ENCODE data around the gene CYBB. TPM values are rescaled to one million over a fixed set of nuclear protein-coding genes. Genes with fewer than 3 reads are reported as not detected.

The CYBB gene
- total and polyA plus RNA-seq, 2 donors (not counting 1 experiment from before 2014, with no cell fraction given) = under 0.01 TPM; not detected in 1

DNA sequence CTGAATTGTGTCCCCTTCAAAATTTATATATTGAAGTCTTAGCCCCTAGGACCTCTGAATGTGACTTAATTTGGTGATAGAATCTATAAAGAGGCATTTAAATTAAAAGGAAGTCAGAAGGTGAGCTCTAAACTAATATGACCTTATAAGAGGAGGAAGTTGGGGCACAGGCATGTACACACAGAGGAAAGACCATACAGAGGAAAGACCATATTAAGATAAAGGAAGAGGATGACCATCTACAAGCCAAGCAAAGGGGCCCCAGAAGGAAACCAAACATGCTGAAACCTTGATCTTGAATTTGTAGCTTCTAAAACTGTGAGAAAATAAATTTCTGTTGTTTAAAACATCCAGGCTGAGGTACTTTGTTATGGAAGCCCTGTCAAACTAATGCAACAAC, 26.9 kb upstream of the CYBB start:
- TF ChIP-seq CTCF (conservative IDR thresholded peaks at IDR 0.05 in 1 of 2, IDR thresholded peaks at IDR 0.05 in 1 of 2; ENCODE audit: low read depth in 1 of 2, low read length in 2 of 2) (no peak), EZH2 (IDR thresholded peaks at IDR 0.05; ENCODE audit: low read length, missing control alignments) (no peak)
- no peaks in the 10 kb centered on the region for H3K9me3 ChIP-seq (ENCODE audit: control insufficient read depth, insufficient read depth, low read depth, low read length)

GRCh38 chrX:37753384-37753783, 26.5 kb upstream of the CYBB start:
- no peaks in the 10 kb centered on the region for H3K79me2 ChIP-seq (ENCODE audit: control insufficient read depth, insufficient read depth, low read length)
- H3K4me3 ChIP-seq (replicated peaks in 1 of 4; ENCODE audit: control extremely low read depth in 1 of 4, insufficient read depth in 1 of 4, low read depth in 3 of 4, low read length in 4 of 4) = no peak overlapping the region
- no peak overlapping the region for H3K4me2 ChIP-seq (ENCODE audit: extremely low read depth, insufficient read depth, low read length)
- no peak for DNase-seq (ENCODE audit: low read depth in 2 of 2)
- no peaks in the 10 kb centered on the region for H3K27me3 ChIP-seq (ENCODE audit: control insufficient read depth, insufficient read depth, low read length)
- H2AFZ ChIP-seq (ENCODE audit: low read length) = no peak overlapping the region
- no peak for TF ChIP-seq EZH2 (IDR thresholded peaks at IDR 0.05; ENCODE audit: low read length, missing control alignments)
- TF ChIP-seq CTCF (conservative IDR thresholded peaks at IDR 0.05 in 1 of 2, IDR thresholded peaks at IDR 0.05 in 1 of 2; ENCODE audit: low read depth in 1 of 2, low read length in 2 of 2) = no peak
- H3K9me3 ChIP-seq (ENCODE audit: control insufficient read depth, insufficient read depth, low read depth, low read length) = no peaks in the 10 kb centered on the region
- no peaks in the 10 kb centered on the region for H3K4me1 ChIP-seq (ENCODE audit: control insufficient read depth, extremely low read depth, insufficient read depth, low read length)
- no peaks in the 10 kb centered on the region for H3K36me3 ChIP-seq (ENCODE audit: control insufficient read depth, insufficient read depth, low read length)
- H3K27ac ChIP-seq (ENCODE audit: insufficient read depth, low read length) = no peak overlapping the region
- no peak overlapping the region for H3K9ac ChIP-seq (ENCODE audit: insufficient read depth, low read length)
- no peaks in the 10 kb centered on the region for H4K20me1 ChIP-seq (ENCODE audit: control insufficient read depth, extremely low read depth, insufficient read depth, low read length)

More for the DNA sequence above, 26.9 kb upstream of the CYBB start:
- no peaks in the 10 kb centered on the region for H4K20me1 ChIP-seq (ENCODE audit: control insufficient read depth, extremely low read depth, insufficient read depth, low read length)
- H3K36me3 ChIP-seq (ENCODE audit: control insufficient read depth, insufficient read depth, low read length) = no peaks in the 10 kb centered on the region
- H3K4me2 ChIP-seq (ENCODE audit: extremely low read depth, insufficient read depth, low read length) = no peak overlapping the region
- H3K79me2 ChIP-seq (ENCODE audit: control insufficient read depth, insufficient read depth, low read length) = no peaks in the 10 kb centered on the region
- no peaks in the 10 kb centered on the region for H3K4me1 ChIP-seq (ENCODE audit: control insufficient read depth, extremely low read depth, insufficient read depth, low read length)
- no peak overlapping the region for H3K4me3 ChIP-seq (replicated peaks in 1 of 4; ENCODE audit: control extremely low read depth in 1 of 4, insufficient read depth in 1 of 4, low read depth in 3 of 4, low read length in 4 of 4)
- no peak overlapping the region for H3K27ac ChIP-seq (ENCODE audit: insufficient read depth, low read length)
- no peak overlapping the region for H3K9ac ChIP-seq (ENCODE audit: insufficient read depth, low read length)
- H3K27me3 ChIP-seq (ENCODE audit: control insufficient read depth, insufficient read depth, low read length) = no peaks in the 10 kb centered on the region
- DNase-seq (ENCODE audit: low read depth in 2 of 2) = no peak
- H2AFZ ChIP-seq (ENCODE audit: low read length) = no peak overlapping the region

GRCh38 chrX:37754516-37754915, 25.3 kb upstream of the CYBB start:
- Histone ChIP-seq H3K27ac (ENCODE audit: insufficient read depth, low read length) (no peak overlapping the region), H2AFZ (ENCODE audit: low read length) (no peak overlapping the region), H3K9ac (ENCODE audit: insufficient read depth, low read length) (no peak overlapping the region), H4K20me1 (ENCODE audit: control insufficient read depth, extremely low read depth, insufficient read depth, low read length) (no peaks in the 10 kb centered on the region), H3K4me3 (replicated peaks in 1 of 4; ENCODE audit: control extremely low read depth in 1 of 4, insufficient read depth in 1 of 4, low read depth in 3 of 4, low read length in 4 of 4) (no peak overlapping the region), H3K4me1 (ENCODE audit: control insufficient read depth, extremely low read depth, insufficient read depth, low read length) (no peaks in the 10 kb centered on the region), H3K79me2 (ENCODE audit: control insufficient read depth, insufficient read depth, low read length) (no peaks in the 10 kb centered on the region), H3K36me3 (ENCODE audit: control insufficient read depth, insufficient read depth, low read length) (no peaks in the 10 kb centered on the region), H3K4me2 (ENCODE audit: extremely low read depth, insufficient read depth, low read length) (no peak overlapping the region), H3K9me3 (ENCODE audit: control insufficient read depth, insufficient read depth, low read depth, low read length) (no peaks in the 10 kb centered on the region), H3K27me3 (ENCODE audit: control insufficient read depth, insufficient read depth, low read length) (no peaks in the 10 kb centered on the region)
- no peak for DNase-seq (ENCODE audit: low read depth in 2 of 2)
- TF ChIP-seq CTCF (conservative IDR thresholded peaks at IDR 0.05 in 1 of 2, IDR thresholded peaks at IDR 0.05 in 1 of 2; ENCODE audit: low read depth in 1 of 2, low read length in 2 of 2) = no peak
- TF ChIP-seq EZH2 (IDR thresholded peaks at IDR 0.05; ENCODE audit: low read length, missing control alignments) = no peak
